NB4 (cell line): ENCODE results near the gene ITPRIP.

Experiments used
- POLR2A ChIP-seq: IDR thresholded peaks from 2 replicates; pipeline ENCODE4 v1.6.1; 2011; ENCODE audit warnings: mild to moderate bottlenecking; ENCODE audit not compliant: insufficient read length; ENCODE audit errors: extremely low read depth
- TF ChIP-seq, protein P1 (sequence below): IDR thresholded peaks from one replicate; pipeline ENCODE4 v1.5.1; 2012; ENCODE audit warnings: low read depth, low read length

DNA sequence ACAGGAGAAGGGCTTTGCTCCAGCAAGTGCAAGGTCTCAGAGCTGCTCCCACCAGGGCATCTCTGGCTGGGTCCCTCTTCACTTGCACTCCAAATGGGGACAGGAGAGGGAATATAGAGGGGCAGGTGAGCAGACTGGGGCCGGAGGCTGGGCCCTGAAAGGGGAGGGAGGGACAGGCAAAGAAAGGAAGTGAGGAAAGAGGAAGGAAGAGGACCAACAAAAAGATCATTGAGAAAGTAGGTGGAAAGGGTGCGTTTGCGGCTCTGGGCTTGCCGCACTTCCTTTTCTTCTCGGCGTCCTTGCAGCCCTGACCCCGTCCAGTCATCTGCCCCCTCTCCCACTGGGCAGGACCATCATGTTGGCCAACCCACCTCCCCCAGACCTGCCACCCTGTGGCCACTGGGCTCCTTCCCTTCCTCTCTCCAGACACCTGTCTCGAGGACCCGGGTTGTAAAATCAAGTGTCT lies 14.0 kb downstream of the ITPRIP start:
- TF ChIP-seq, protein P1, sequence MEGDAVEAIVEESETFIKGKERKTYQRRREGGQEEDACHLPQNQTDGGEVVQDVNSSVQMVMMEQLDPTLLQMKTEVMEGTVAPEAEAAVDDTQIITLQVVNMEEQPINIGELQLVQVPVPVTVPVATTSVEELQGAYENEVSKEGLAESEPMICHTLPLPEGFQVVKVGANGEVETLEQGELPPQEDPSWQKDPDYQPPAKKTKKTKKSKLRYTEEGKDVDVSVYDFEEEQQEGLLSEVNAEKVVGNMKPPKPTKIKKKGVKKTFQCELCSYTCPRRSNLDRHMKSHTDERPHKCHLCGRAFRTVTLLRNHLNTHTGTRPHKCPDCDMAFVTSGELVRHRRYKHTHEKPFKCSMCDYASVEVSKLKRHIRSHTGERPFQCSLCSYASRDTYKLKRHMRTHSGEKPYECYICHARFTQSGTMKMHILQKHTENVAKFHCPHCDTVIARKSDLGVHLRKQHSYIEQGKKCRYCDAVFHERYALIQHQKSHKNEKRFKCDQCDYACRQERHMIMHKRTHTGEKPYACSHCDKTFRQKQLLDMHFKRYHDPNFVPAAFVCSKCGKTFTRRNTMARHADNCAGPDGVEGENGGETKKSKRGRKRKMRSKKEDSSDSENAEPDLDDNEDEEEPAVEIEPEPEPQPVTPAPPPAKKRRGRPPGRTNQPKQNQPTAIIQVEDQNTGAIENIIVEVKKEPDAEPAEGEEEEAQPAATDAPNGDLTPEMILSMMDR, result peak; percentile 1
- TF ChIP-seq POLR2A, result no peak
